NCI-H510A (cell line): ENCODE data around the gene GANC.
"Not testable (repeated sequence)": the region's sequence is repeated elsewhere in the genome, so short reads cannot be mapped to it uniquely, and the experiment has no call there.

ENCODE experiments used
- DNase-seq: peaks from one replicate; lab custom pipeline; 2025; lab: John Stamatoyannopoulos, UW

The GANC gene

GRCh38 chr15:42272939-42273899 lies at the start of gene GANC, which contains the start of gene TMEM87A:
Gene GANC (plus strand): TSS chr15:42273201. CDS start chr15:42274482, 1,281 bp downstream.
Gene TMEM87A (minus strand): TSS chr15:42273433. CDS start chr15:42273398, 35 bp downstream.
- peak; percentile 94 for DNase-seq

- DNase-seq: no peak
Observed at GRCh38 chr15:42226648-42227047, 46.4 kb upstream of the GANC start.

GRCh38 chr15:42228036-42228435 lies 45.0 kb upstream of the GANC start:
- no peak for DNase-seq

GRCh38 chr15:42228981-42229380 lies 44.0 kb upstream of the GANC start:
- not testable (repeated sequence) for DNase-seq

- no peak for DNase-seq
Observed at GRCh38 chr15:42231088-42231487, 41.9 kb upstream of the GANC start.

- DNase-seq: no peak
Observed at GRCh38 chr15:42232606-42233005, 40.4 kb upstream of the GANC start.

- no peak for DNase-seq
Observed at GRCh38 chr15:42233107-42233506, 39.9 kb upstream of the GANC start.

- DNase-seq: peak; percentile 11
Observed at GRCh38 chr15:42239528-42240182, 33.3 kb upstream of the GANC start.

GRCh38 chr15:42240823-42241222 lies 32.2 kb upstream of the GANC start:
- DNase-seq: no peak

- no peak for DNase-seq
Observed at GRCh38 chr15:42253300-42253699, 19.7 kb upstream of the GANC start.

- DNase-seq: no peak
Observed at GRCh38 chr15:42264795-42265194, 8.2 kb upstream of the GANC start.

GRCh38 chr15:42267286-42267685 lies 5.7 kb upstream of the GANC start:
- DNase-seq: no peak

GRCh38 chr15:42270551-42270950 lies 2.5 kb upstream of the GANC start:
- DNase-seq: no peak

GRCh38 chr15:42270996-42271395 lies 2.0 kb upstream of the GANC start:
- no peak for DNase-seq

- DNase-seq: no peak
Observed at GRCh38 chr15:42273900-42274701, 1.1 kb downstream of the GANC start.

- no peak for DNase-seq
Observed at GRCh38 chr15:42274702-42274989, 1.6 kb downstream of the GANC start.

- DNase-seq: no peak
Observed at GRCh38 chr15:42275780-42276391, 2.9 kb downstream of the GANC start.

GRCh38 chr15:42276762-42277161 lies 3.8 kb downstream of the GANC start:
- no peak for DNase-seq

- no peak for DNase-seq
Observed at GRCh38 chr15:42279234-42279723, 6.3 kb downstream of the GANC start.

GRCh38 chr15:42282344-42282743 lies 9.3 kb downstream of the GANC start:
- DNase-seq: no peak

GRCh38 chr15:42282926-42283325 lies 9.9 kb downstream of the GANC start:
- no peak for DNase-seq

- no peak for DNase-seq
Observed at GRCh38 chr15:42283671-42284070, 10.7 kb downstream of the GANC start.
